ENCODE results near the gene NEK10.
"Not testable (repeated sequence)": the region's sequence is repeated elsewhere in the genome, so short reads cannot be mapped to it uniquely, and the experiment has no call there.

NEK10 gene

GRCh38 chr3:27349832-27350231, 19.4 kb downstream of the NEK10 start:
- DNase-seq, result no peak

- DNase-seq, result no peak
These were observed 23.0 kb downstream of the NEK10 start for GRCh38 chr3:27345959-27346865.

DNA sequence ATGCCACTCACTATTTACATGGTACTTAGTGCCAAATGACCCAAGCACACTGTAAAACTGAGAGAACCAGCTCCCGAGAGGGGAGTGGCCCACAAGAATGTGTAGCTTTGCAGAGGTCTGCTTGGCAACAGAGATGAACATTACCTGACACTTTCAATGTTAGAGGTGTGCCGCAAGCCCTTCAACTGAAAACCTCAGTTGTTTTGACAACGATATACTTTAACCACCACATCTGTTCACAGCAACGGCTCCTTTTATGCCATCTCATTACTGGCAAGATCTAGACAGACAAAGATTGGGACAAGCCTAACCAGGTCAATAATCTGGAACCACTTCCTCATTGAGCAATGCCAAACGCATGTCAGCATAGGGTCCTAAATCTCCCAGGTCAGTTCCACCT, 23.7 kb downstream of the NEK10 start:
- DNase-seq, result peak; percentile 19

DNA sequence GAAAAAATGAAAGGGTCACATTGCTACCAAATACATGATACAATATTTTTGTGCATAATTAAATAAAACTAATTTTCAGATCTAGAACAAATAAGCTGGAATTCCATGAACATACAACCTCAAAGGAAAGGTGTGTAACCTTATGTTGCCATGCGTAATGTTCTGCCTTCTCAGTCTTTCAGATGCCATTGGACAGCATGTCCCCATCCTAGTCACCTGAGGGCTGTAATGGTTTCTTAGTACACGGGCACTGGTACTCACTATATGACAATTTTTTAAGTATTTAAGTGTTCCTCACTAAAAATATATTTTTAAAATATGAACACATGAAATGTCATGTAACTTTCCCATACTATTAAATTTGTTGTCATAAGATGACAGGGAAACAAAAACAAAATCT, 24.1 kb downstream of the NEK10 start:
- DNase-seq, result no peak

- no peak for DNase-seq
These were observed 25.0 kb downstream of the NEK10 start for GRCh38 chr3:27344192-27344591.

GRCh38 chr3:27342267-27342666, 26.9 kb downstream of the NEK10 start:
- DNase-seq, result no peak

- DNase-seq, result no peak
These were observed 28.6 kb downstream of the NEK10 start for GRCh38 chr3:27340534-27340933.

GRCh38 chr3:27335571-27335970, 33.6 kb downstream of the NEK10 start:
- DNase-seq, result no peak

GRCh38 chr3:27333843-27334242, 35.3 kb downstream of the NEK10 start:
- no peak for DNase-seq

- not testable (repeated sequence) for DNase-seq
These were observed 40.0 kb downstream of the NEK10 start for GRCh38 chr3:27328982-27329762.

DNA sequence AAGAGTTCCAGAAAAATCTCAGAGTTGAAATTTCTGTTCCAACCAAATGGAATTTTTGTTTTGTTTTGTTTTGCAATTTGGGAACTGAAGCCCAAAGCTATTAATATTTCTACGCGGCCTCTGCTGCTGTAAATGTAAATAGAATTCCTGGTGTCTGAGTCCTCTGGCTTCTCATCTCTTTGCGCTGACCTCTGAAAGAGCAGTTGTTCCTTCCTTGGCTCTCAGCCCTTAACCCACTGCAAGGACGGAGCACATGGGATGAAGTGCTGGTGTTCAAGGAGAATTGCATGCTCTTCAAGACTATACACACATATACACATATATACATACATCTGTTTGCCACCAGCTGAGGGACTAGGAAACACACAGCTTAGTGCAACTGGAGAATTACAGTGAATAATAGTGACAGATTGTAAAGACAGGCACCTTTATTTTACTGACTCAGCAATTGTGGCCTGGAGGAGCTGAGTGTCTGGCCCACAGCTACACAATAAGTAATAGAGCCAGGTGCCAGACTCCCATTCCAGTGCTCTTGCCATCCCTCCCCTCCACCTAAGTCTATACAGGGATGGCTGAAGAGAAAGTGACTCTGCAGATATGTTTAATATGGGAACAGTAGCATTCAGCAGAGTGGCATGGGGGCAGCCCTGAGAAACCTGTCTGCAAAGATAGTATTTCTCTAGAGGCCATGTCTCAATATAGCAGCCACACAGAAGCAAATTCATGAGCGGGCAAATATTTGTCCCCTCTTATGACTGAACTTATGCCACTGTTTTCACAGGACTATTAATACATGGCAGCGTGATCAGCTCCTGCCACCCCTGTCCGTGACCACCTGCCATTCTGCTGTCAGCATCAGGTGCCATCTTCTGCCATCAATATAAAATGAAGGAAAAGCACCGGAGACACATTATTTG, 42.3 kb downstream of the NEK10 start:
- DNase-seq, result no peak

DNA sequence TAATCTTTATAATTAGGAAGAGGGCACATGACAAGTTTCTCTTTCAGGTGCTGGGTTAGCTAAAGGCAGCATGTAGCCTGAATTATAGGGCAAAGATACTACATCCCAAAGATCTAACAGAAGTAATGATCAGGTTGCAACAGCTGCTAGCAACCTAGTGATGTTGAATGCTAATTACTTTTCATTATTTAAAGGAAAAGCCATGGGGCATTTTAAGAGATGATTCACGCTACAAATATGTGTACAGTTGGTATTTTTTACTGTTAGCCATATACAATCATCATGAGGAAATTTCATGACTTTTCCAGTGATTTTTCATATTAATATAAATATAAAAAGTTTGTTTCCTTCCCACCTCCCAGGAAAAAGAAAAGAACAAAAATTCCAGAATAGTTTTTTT, 43.0 kb downstream of the NEK10 start:
- DNase-seq, result no peak

DNA sequence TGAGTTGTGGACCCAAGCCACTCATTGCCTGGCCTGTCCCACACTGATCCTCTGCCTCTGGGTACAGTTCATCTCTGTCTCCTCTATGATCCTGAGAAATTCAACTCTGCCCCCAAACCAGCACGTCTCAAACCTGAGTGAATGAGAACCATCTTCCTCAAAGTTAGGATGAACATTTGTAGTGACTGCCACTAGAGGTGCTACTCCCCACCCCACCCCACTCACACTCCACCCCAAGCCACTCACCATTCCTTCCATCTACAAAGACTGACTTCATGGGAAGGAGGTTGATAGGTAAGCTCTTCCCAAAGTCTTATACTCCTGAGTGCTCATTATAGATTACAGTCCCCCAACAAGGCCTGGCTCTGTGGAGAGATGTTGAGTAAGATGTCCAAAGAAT, 43.8 kb downstream of the NEK10 start:
- no peak for DNase-seq

DNA sequence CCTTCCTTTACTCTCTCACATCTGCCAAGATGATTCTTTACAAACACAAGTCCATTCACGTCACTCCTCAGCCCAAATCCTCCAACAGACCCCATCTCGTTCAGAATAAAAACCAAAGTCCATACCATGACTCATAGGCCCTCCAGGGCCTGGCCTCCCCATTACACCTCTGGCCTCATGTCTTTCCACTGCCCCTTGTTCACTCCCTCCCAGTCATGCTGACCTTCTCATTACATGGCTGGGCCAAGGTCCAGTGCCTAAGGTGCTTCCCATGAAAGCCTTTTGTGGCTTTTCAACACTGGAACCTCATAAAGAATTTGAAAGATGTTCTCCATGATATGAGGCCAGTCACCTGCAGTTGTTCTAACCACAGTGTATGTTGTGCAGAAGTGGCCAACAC, 44.5 kb downstream of the NEK10 start:
- DNase-seq, result no peak

GRCh38 chr3:27323087-27323570, 46.1 kb downstream of the NEK10 start:
- DNase-seq, result no peak

GRCh38 chr3:27322634-27323033, 46.5 kb downstream of the NEK10 start:
- DNase-seq, result no peak

DNA sequence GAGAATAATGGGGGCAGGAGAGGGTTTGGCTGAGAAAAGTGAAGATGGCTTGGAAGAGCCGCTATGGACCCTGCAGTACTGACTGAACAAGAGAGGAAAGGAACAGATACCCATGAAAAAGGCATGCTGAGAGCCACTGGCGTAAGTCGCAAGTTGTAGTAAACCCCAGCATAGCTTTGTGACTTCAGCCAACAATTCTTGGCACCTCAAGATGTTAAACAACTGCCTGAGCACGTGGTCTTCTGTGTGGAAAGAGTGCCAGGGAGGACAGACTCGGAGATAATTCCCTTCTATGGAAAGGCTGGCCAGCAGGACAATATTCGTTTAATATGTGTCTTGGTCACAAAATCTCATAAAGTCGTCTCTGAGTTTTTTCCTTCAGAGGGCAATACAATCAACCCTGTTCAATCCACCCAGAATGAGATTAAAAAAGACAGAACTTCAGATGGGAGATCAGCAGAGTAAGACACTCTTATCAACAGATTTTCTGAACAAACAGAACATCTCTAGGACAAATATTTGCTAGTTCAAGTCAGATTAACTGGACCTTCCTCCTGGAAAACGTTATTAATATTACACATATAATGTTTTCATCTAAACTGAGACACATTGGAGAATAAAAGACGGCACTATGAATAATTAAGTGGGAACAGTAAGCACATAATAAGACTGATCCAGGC, 49.2 kb downstream of the NEK10 start:
- DNase-seq, result no peak

DNA sequence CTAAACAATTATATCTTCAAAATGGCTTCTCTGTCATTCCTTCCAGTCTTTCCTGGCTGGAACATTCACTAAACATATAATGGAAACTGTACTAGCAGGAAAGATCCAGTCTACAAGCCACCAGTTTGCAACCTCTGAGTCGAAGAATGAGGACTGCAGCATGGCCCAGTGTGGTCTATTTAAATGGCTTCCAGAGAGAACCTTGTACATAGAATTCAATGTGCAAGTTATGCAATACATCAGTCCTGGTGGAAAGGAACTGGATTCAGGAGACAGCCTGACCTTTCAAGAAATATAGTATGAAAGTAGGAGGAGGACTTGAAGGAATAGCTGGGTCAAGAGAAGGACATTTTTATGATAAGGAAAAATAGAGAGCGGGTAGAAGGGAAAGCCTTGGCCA, 49.9 kb downstream of the NEK10 start:
- DNase-seq, result no peak

GRCh38 chr3:27317096-27317495, 52.1 kb downstream of the NEK10 start:
- DNase-seq, result no peak

DNA sequence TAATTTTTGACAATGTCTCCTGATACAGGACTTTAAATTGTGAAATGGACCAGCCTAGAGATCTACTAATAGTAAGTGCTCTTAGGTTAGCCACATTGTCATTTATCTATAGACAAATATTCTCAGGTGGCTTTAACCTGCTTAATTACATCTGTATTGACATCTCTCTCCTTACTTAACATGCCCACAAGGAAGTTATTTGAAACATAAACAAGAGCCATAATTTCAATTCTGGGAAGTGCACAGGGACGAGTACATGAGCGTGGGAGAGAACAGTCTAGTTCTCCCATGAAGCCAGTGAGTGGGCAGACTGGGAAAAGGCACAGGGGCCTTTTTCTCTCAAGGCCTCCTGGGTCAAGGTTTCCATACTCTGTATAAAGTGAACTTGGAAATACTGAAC, 54.2 kb downstream of the NEK10 start:
- DNase-seq, result no peak

DNA sequence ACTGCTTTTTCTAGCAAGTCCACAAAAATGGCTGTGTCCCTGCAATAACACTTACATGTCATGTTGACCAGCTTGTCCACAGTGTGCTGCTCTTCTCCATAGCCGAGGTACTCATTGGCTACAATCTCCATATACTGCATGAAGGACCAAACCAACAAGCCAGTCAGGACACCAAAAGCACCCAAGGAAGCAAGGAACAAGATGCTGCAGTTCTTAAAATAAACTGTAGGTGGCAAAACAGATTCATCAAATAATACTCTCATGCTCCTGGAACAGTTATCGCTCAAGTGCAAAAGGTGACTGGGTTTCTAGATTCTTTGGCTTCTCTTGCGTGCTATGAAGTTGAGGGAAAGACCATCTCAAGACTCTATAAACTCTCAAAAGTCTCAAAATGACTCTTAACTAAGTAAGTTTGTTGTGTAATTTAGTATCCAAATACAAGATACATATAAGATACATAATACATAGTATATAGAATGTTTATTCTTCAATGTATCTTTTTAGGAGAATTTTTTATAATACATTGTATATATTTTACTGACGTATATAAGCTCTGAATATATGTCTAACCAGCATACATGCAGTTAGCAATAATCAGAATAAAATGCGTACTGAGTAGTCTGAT, 57.0 kb downstream of the NEK10 start:
- peak; percentile 76 for DNase-seq

GRCh38 chr3:27311400-27311799, 57.8 kb downstream of the NEK10 start:
- no peak for DNase-seq

All from hematopoietic multipotent progenitor cell treated with erythropoietin and hydrocortisone succinate and interleukin-3 and kit ligand, for 8 days (in vitro differentiated cells).